Esophagus muscularis mucosa (tissue), 3 donors: ENCODE measurements around the gene PACRG.
"Not testable (repeated sequence)": the region's sequence is repeated elsewhere in the genome, so short reads cannot be mapped to it uniquely, and the experiment has no call there.

ENCODE experiments used
- EP300 ChIP-seq: sonication (generic); formaldehyde crosslinking; IDR thresholded peaks from one replicate; pipeline ENCODE4 v1.6.1; 2017; ENCODE audit warnings: antibody characterized with exemption
- TF ChIP-seq, protein P1 (sequence below), 3 experiments: fragments of 200-600 bp in 2 of 3; fragments of 450-650 bp in 1 of 3; sonication (generic) in 2 of 3; IDR thresholded peaks; one replicate each; pipeline ENCODE4 v1.5.1; 2017 to 2019; ENCODE audit warnings: antibody characterized with exemption in 3 of 3, mild to moderate bottlenecking in 2 of 3, moderate library complexity in 1 of 3

DNA sequence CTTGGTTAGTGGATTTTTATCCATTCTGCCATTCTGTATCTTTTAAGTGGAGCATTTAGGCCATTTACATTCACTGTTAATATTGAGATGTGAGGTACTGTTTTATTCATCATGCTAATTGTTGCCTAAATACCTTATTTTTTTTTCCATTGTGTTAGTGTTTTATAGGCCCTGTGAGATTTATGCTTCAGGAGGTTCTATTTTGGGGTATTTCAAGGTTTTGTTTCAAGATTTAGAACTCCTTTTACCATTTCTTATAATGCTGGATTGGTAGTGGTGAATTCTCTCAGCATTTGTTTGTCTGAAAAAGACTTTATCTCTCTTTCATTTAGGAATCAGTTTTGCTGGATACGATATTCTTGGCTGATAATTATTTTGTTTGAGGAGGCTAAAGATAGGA, 255.5 kb downstream of the PACRG start:
- TF ChIP-seq, protein P1, sequence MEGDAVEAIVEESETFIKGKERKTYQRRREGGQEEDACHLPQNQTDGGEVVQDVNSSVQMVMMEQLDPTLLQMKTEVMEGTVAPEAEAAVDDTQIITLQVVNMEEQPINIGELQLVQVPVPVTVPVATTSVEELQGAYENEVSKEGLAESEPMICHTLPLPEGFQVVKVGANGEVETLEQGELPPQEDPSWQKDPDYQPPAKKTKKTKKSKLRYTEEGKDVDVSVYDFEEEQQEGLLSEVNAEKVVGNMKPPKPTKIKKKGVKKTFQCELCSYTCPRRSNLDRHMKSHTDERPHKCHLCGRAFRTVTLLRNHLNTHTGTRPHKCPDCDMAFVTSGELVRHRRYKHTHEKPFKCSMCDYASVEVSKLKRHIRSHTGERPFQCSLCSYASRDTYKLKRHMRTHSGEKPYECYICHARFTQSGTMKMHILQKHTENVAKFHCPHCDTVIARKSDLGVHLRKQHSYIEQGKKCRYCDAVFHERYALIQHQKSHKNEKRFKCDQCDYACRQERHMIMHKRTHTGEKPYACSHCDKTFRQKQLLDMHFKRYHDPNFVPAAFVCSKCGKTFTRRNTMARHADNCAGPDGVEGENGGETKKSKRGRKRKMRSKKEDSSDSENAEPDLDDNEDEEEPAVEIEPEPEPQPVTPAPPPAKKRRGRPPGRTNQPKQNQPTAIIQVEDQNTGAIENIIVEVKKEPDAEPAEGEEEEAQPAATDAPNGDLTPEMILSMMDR (IDR thresholded peaks at IDR 0.05): not testable (repeated sequence)
- TF ChIP-seq EP300: not testable (repeated sequence)
